Tibial nerve (tissue), 4 donors: ENCODE results near the gene WNT5A. TPM values are rescaled to one million over a fixed set of nuclear protein-coding genes. Genes with fewer than 3 reads are reported as not detected.

Source experiments
- DNase-seq, 2 donors: peaks; one replicate each; pipeline ENCODE4 v3.0.0-alpha.2; 2019; ENCODE audit warnings: low spot score in 2 of 2
- H3K27ac ChIP-seq, 4 donors: fragments of 200-600 bp; sonication (generic) in 3 of 4; one replicate each; pipeline ENCODE4 v1.5.1; 2017 to 2019; ENCODE audit warnings: mild to moderate bottlenecking in 1 of 4
- H3K27me3 ChIP-seq, 2 donors: fragments of 200-600 bp; sonication (generic) in 1 of 2; one replicate each; pipeline versions ENCODE4 v1.5.1 to v1.6.0; 2017 to 2019
- H3K36me3 ChIP-seq, 3 donors: fragments of 200-600 bp; sonication (generic); one replicate each; pipeline ENCODE4 v1.5.1; 2018 to 2019
- H3K4me1 ChIP-seq, 4 donors: fragments of 200-600 bp; sonication (generic) in 3 of 4; one replicate each; pipeline ENCODE4 v1.5.1; 2017 to 2019
- H3K4me3 ChIP-seq, 4 donors: fragments of 200-600 bp; sonication (generic) in 3 of 4; one replicate each; pipeline ENCODE4 v1.5.1; 2017 to 2019; ENCODE audit warnings: mild to moderate bottlenecking in 1 of 4, moderate library complexity in 1 of 4
- H3K9me3 ChIP-seq, 4 donors: fragments of 200-600 bp; sonication (generic) in 3 of 4; one replicate each; pipeline ENCODE4 v1.5.1; 2017 to 2019
- CTCF ChIP-seq, 5 experiments: fragments of 200-600 bp in 3 of 5; fragments of 450-650 bp in 2 of 5; sonication (generic) in 3 of 5; IDR thresholded peaks; one replicate each; pipeline ENCODE4 v1.5.1; 2016 to 2019; ENCODE audit warnings: antibody characterized with exemption in 5 of 5, mild to moderate bottlenecking in 3 of 5, moderate library complexity in 2 of 5
- EP300 ChIP-seq, 2 donors: sonication (generic); formaldehyde crosslinking; IDR thresholded peaks; one replicate each; pipeline ENCODE4 v1.6.1; 2017; ENCODE audit warnings: antibody characterized with exemption in 2 of 2, mild to moderate bottlenecking in 1 of 2
- POLR2A ChIP-seq, 2 donors: fragments of 450-650 bp; IDR thresholded peaks; one replicate each; pipeline ENCODE4 v1.6.1; 2017; ENCODE audit warnings: antibody characterized with exemption in 2 of 2, mild to moderate bottlenecking in 2 of 2, moderate library complexity in 2 of 2
- WGBS, 2 donors: methylation state at CpG; one replicate each; pipeline ENCODE4 v1.1.5; 2018; 5-methylcytosine and 5-hydroxymethylcytosine counted together
- total RNA-seq, 4 donors: library from RNA; depleted of rRNA; stranded (reverse); fragments of >200 nt; gene quantifications; one replicate each; pipeline ENCODE4 v1.1.0, GENCODE V29; 2016

Gene WNT5A
- total RNA-seq, 4 donors from 2014 or later = 0.30 to 34.5 (median 9.3) TPM

- Histone ChIP-seq H3K4me1 (no peaks in the 10 kb centered on the region), H3K27ac (no peak overlapping the region), H3K9me3 (peaks cover 0 to 23% (median 5%) of the 10 kb centered on the region in 4 donors), H3K4me3 (no peak overlapping the region), H3K27me3 (no peaks in the 10 kb centered on the region), H3K36me3 (no peaks in the 10 kb centered on the region)
- no peak for DNase-seq
- 89 to 96% methylated on average over 1 of the region's 1 CpG for WGBS, 2 donors
- TF ChIP-seq POLR2A (IDR thresholded peaks at IDR 0.05) (no peak), EP300 (IDR thresholded peaks at IDR 0.05) (no peak)
Observed at GRCh38 chr3:55417211-55417610, 69.9 kb downstream of the WNT5A start.

DNA sequence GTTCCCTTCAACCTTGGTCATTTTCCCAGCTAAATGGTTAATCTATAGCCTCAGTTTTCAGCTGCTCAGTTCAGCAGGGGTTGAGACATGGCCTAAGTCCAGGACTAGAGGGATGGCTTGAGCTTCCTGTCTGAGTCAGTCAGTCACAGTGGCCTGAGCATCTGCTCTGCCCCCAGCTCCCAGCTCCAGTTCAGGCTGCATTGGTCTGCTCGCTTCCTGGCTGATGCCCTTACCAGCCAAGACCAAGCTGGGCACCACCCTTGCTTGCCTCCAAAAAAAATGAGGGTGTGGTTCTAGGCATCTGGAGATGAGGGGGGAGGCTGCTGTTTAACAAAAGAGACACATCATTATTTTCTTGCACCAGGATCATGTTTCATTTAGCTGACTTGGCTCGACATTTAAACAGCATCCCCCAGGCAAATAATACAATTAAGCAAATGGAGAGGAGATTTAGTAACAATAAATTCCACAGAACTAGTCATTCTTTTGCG lies 70.7 kb downstream of the WNT5A start:
- TF ChIP-seq EP300 (IDR thresholded peaks at IDR 0.05) = no peak
- no peak for TF ChIP-seq POLR2A (IDR thresholded peaks at IDR 0.05)
- TF ChIP-seq CTCF (IDR thresholded peaks at IDR 0.05) = no peak
- Histone ChIP-seq H3K4me1 (no peaks in the 10 kb centered on the region), H3K4me3 (no peak overlapping the region), H3K27me3 (no peaks in the 10 kb centered on the region), H3K27ac (no peak overlapping the region), H3K9me3 (peaks cover 0 to 23% (median 5%) of the 10 kb centered on the region in 4 donors), H3K36me3 (no peaks in the 10 kb centered on the region)
- no peak for DNase-seq
- 44% methylated on average over 3 of the region's 3 CpGs for WGBS, 2 donors
